Cardiac septum (tissue), 1 donor: Measurements from ENCODE around the gene RALB. TPM values are rescaled to one million over a fixed set of nuclear protein-coding genes. Genes with fewer than 3 reads are reported as not detected.
"Not testable (repeated sequence)": the region's sequence is repeated elsewhere in the genome, so short reads cannot be mapped to it uniquely, and the experiment has no call there.

ENCODE experiments used
- DNase-seq: peaks from one replicate; pipeline ENCODE4 v3.0.0-alpha.2; 2020; ENCODE audit warnings: low spot score
- intact Hi-C: fragments of 100-400 bp; cut with DNase I; formaldehyde crosslinking; loops from one replicate; pipeline ENCODE4 v1.14.0; 2022
- total RNA-seq: library from RNA; stranded (reverse); fragmentation: NEBNext Ultra II Directional; extraction: Animal tissue kit (Norgen Biotek cat#: 25700); gene quantifications from one replicate; pipeline ENCODE4 v1.2.1, GENCODE V29; 2021
- donor health status: DM: no; HTN: no; CAD: no.

Gene RALB
- total RNA-seq, 1 donor from 2014 or later: 49.9 TPM

GRCh38 chr2:120319686-120320317, 67.2 kb downstream of the RALB start:
- intact Hi-C loops: loop anchor here (10.0 kb wide), 1 partner anchor 65 kb away; the partner anchor contains the start of gene RALB
- no peak for DNase-seq

DNA sequence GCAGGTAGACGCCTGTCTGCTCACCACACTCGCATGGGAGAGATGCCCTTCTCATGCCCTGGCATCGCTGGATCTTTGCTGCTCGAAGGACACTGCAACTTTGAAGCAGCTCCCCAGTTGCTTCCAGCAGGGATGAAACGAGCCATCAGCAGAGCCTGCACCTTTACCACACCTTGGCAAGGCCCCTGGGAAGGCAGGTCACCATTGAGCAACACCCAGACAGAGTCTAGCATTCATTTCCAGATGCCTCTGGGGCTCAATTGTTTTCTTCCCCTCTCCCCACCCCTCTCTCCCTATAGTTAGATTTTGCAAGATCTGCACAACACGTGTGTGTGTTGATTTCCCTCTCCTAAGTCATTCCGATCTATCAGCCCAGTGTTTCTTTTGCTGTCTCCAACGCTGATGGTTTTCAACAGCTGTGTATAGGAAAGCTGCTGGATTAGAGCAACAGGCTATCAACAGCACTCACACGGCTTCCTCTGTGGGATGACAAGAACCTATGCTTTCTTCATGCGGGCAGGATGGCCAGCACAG, 67.7 kb downstream of the RALB start:
- no peak for DNase-seq
- intact Hi-C loops: no loop called here

- DNase-seq, intact Hi-C loops: not testable (repeated sequence)
Observed at GRCh38 chr2:120320887-120321556, 68.4 kb downstream of the RALB start.

DNA sequence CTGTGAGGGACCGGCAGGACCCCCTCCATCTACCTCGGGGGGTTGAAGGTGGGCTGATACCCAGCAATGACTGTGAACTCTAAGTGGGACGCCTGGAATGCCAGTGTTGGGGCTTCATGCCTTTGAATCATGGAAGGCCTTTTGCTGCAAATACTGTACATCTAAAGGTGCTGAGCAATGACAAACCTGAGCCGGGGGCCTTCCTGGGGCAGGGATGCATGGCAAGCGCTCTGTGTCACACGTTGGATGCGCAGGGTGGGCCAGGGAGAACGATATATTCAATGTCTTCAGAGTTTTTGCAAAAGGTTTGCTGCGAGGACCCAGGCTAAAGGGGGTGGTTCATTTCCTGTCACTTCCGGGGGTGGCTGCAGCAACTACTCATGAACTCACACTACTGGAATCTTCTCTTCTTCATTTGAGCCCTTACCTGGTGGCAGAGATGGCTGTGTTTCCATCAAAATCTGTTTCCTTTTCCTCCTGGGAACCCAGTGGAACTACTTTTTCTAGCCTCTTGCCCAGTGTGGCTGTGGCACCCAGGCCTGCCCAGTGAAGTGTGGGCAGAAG, 69.2 kb downstream of the RALB start:
- intact Hi-C loops: no loop called here
- DNase-seq: no peak

GRCh38 chr2:120322329-120322728, 69.7 kb downstream of the RALB start:
- no peak for DNase-seq
- intact Hi-C loops: no loop called here

GRCh38 chr2:120323214-120323613, 70.6 kb downstream of the RALB start:
- intact Hi-C loops: no loop called here

DNA sequence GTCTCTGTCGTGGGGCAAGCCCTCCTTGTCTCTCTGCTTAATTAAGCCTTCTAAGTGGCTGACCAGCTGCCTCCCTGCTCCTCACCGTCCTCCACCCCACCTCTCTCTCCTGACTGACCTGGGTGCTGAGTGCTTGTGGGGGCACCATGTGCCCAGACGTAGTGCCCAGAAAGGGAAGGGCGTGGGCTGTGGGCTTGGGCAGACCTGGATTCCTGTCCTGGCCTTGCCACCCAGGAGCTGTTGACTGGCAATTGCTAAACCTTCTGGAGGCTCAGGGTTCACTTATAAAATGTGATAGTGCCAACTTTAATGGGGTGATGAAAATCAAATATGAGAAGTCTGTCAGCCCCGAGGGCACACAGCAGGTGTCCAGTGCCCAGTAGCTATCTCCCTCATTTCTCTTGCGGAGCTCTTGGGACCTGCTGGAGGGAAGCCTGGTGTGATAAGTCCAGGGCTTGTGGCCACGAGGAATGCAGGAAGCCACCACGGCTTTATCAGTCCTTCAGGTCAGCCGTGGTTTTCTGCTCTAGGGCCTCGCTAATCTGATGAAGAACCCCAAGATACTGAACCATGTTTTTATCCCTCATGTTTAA, 71.3 kb downstream of the RALB start:
- intact Hi-C loops: no loop called here

More at GRCh38 chr2:120323214-120323613, 70.6 kb downstream of the RALB start:
- DNase-seq: no peak

GRCh38 chr2:120324933-120325332, 72.3 kb downstream of the RALB start:
- DNase-seq: no peak
- intact Hi-C loops: no loop called here

More for the DNA sequence above, 71.3 kb downstream of the RALB start:
- no peak for DNase-seq

DNA sequence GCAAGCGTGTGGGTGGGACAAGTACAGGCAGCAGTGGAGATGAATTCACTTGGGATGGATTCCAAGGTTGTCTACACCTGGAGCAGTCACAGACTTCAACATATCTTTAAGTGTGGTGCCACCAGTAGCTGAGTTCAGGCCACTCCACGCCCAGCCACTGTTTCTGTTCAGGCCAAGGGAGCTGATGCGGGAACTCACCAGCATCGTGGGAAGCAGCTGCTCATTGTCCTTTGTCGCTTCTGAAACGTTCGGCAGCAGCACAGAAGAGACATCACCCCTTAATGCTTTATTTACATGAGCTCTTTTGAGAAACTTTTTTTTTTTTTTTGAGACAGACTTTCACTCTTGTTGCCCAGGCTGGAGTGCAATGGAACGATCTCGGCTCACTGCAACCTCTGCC, 73.4 kb downstream of the RALB start:
- intact Hi-C loops: no loop called here

DNA sequence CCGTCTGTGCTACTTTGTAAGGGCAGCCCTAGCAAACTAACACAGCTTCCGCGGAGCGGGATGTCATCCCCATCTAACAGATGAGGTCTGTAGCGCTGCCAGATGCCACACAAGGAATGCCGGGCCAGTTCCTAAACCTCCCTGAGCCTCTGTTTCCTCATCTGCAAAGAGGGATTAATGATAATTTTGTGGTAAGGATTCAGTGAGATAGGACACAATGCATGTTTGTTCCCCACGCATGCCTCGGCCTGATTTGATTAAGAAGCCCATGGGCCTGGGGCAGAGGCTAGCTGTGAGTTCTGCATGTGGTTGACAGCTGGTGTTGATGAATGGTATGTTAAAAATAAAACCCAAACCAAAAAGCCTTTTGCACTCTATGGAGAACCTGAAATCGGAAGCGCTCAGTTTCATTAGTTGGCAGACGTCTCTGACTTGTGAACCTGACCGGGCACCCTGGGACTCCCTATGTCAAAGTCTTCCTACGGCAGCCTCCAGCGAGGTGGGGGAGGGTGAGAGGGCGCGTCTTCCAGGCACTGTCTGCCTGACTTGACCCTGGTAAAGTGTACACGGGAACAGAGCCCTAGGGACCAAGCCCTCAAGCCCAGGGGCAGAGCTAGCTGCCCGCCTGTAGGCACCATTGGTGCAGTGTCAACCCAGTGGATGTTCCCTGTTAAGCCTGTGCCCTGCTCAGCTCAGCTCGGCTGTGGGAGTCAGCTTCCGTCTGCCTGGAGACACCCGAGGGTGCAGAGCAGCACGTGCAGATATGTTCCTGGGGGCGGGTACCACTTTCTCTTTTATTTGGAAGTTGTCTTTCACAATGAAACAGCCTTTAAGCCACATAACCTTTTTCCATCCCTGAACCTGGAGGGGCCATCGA, 78.5 kb downstream of the RALB start:
- intact Hi-C loops: no loop called here
- DNase-seq: no peak

More for the DNA sequence above, 73.4 kb downstream of the RALB start:
- no peak for DNase-seq

- intact Hi-C loops: no loop called here
- no peak for DNase-seq
Observed at GRCh38 chr2:120331903-120332302, 79.3 kb downstream of the RALB start.

DNA sequence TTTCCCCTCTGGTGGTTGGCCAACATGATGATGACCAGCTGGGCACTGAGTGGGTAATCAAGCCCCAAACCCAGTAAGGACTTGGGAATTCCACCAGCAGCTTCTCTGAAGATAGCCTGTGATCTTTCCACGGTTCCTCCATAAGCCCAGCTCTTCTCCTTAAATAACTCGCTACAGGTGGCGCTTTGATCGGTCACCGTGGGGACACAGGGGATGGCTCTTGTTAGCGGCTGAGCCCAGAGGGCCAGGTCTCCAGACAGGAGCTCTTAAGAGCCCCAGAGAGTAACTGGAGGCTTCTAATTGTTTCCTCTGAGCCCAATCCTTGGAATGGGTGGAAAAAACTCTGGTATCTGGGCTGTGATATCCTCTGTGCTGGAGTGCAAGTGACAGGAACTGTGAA, 79.7 kb downstream of the RALB start:
- intact Hi-C loops: no loop called here
- DNase-seq: no peak

- intact Hi-C loops: no loop called here
- no peak for DNase-seq
Observed at GRCh38 chr2:120334068-120334467, 81.4 kb downstream of the RALB start.

DNA sequence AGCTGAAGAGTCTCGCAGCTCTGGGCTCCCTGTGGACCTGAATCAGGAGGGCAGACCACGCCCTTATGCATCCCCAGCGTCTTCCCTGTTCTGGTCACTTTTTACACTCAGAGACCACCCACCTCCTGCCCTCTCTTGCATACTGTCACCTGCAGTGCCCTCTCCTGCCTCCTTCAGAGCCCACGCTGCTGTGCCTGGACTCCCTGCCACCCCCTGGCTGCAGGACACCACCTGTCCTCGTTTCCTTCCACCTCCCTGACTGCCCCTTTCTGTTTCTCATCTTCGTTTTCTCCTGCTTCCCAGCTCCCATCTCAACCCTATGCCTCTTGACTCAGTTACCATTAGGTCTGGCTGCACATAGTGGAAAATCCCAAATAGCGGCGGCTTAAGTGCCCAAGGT, 84.1 kb downstream of the RALB start:
- intact Hi-C loops: no loop called here
- no peak for DNase-seq

GRCh38 chr2:120338015-120338414, 85.4 kb downstream of the RALB start:
- intact Hi-C loops: no loop called here
- no peak for DNase-seq

GRCh38 chr2:120341977-120342376, 89.3 kb downstream of the RALB start:
- no peak for DNase-seq
- intact Hi-C loops: loop anchor here (5.0 to 10.0 kb wide), 2 partner anchors 95 to 733 kb away; no protein-coding TSS in a partner anchor

- intact Hi-C loops: loop anchor here (5.0 to 10.0 kb wide), 2 partner anchors 95 to 732 kb away; no protein-coding TSS in a partner anchor
- no peak for DNase-seq
Observed at GRCh38 chr2:120342446-120342845, 89.8 kb downstream of the RALB start.

DNA sequence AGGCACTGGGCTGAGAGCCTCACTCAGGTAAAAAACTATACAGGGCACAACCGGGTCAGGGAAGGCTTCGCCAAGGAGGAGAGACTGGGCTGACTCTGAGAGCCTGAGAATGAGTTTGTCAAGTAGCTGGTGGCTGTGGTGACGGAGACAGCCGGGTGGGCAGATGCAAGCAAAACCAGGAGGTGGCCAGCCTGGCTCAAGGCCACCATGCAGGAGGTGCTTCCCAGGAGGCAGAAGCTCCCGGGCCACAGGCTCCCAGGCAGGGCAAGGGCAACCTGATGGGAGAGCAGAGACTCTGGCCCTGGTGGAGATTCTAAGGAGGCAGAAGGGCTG, 90.4 kb downstream of the RALB start:
- DNase-seq: no peak
- intact Hi-C loops: loop anchor here (1.0 to 10.0 kb wide), 5 partner anchors 94 to 732 kb away; no protein-coding TSS in a partner anchor

GRCh38 chr2:120343433-120344105, 90.9 kb downstream of the RALB start:
- peak; percentile 93 for DNase-seq
- intact Hi-C loops: loop anchor here (1.0 to 10.0 kb wide), 5 partner anchors 94 to 731 kb away; no protein-coding TSS in a partner anchor
